Mucosa of descending colon (tissue), 3 donors: ENCODE measurements around the gene KDM4B. TPM values are rescaled to one million over a fixed set of nuclear protein-coding genes. Genes with fewer than 3 reads are reported as not detected.

Source experiments
- ATAC-seq: fragments of 200-7000 bp; cut with Tn5 transposase; one replicate; pipeline ENCODE4 v1.9.1; 2020; ENCODE audit warnings: mild to moderate bottlenecking, moderate library complexity
- DNase-seq, 3 donors: peaks; one replicate each; pipeline ENCODE4 v3.0.0-alpha.2; 2020
- H3K36me3 ChIP-seq: fragments of 200-600 bp; one replicate; pipeline ENCODE4 v1.8.0; 2021; ENCODE audit warnings: low read depth, mild to moderate bottlenecking
- H3K4me1 ChIP-seq: fragments of 200-600 bp; one replicate; pipeline ENCODE4 v1.8.0; 2021; ENCODE audit warnings: low read depth, mild to moderate bottlenecking
- H3K4me3 ChIP-seq: fragments of 200-600 bp; one replicate; pipeline ENCODE4 v1.8.0; 2021; ENCODE audit warnings: mild to moderate bottlenecking
- H3K9me3 ChIP-seq: fragments of 200-600 bp; one replicate; pipeline ENCODE4 v1.8.0; 2021; ENCODE audit warnings: mild to moderate bottlenecking
- intact Hi-C, 2 donors: fragments of 100-400 bp; cut with DNase I in 1 of 2; cut with micrococcal nuclease in 1 of 2; formaldehyde crosslinking; loops; one replicate each; pipeline versions ENCODE4 v1.11.0 to v1.11.1; 2022; cut with DNase I, micrococcal nuclease
- total RNA-seq, 3 donors: library from RNA; stranded (reverse); fragmentation: NEBNext Ultra II Directional in 2 of 3; extraction: Animal tissue kit (Norgen Biotek cat#: 25700) in 2 of 3; gene quantifications; one replicate each; pipeline versions ENCODE4 v1.2.1 to v1.2.4, GENCODE V29; 2021 to 2023
- TF ChIP-seq, protein P1 (sequence below): fragments of 200-600 bp; IDR thresholded peaks from one replicate; pipeline ENCODE4 v1.8.0; 2022; ENCODE audit warnings: antibody characterized with exemption, mild to moderate bottlenecking
- donor health status: DM: no; HTN: no; CAD: no; lungs with moderate emphysema.
- donor health status: DM: no; HTN: no; CAD: no.
- donor health status: DM: no; HTN: yes; CAD: no.

KDM4B gene
- total RNA-seq, 3 donors from 2014 or later, result 42.7 to 53.8 (median 50.0) TPM

DNA sequence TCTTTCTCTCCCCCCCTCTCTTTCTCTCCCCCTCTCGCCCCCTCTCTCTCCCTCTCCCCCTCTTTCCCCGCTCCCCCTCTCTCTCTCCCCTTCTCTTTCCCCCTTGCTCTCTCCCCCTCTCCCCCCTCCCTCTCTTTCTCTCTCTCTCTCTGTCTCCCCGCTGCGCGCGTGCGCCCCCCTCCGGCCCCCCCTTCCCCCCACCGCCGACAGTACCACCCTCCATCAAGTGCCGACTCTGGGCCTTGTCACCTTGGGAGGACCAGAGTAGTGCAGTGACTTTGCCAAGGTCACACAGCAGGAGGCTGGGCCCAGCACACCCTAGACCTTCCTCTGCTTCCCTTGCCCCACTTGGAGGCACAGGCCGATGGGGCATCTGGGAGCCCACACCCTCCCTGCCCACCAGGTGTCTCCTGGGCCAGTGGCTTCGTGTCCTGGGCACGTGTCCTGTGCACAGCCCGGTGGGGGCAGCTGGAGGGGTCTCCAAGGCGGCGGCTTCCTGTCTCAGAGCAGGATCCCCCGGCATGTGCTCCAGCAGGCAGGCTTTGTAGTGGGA, 121.6 kb downstream of the KDM4B start:
- TF ChIP-seq, protein P1, sequence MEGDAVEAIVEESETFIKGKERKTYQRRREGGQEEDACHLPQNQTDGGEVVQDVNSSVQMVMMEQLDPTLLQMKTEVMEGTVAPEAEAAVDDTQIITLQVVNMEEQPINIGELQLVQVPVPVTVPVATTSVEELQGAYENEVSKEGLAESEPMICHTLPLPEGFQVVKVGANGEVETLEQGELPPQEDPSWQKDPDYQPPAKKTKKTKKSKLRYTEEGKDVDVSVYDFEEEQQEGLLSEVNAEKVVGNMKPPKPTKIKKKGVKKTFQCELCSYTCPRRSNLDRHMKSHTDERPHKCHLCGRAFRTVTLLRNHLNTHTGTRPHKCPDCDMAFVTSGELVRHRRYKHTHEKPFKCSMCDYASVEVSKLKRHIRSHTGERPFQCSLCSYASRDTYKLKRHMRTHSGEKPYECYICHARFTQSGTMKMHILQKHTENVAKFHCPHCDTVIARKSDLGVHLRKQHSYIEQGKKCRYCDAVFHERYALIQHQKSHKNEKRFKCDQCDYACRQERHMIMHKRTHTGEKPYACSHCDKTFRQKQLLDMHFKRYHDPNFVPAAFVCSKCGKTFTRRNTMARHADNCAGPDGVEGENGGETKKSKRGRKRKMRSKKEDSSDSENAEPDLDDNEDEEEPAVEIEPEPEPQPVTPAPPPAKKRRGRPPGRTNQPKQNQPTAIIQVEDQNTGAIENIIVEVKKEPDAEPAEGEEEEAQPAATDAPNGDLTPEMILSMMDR, result no peak
- ATAC-seq (no peak), DNase-seq (no peak)
- intact Hi-C loops, result no loop called here
- H3K9me3 ChIP-seq, result no peaks in the 10 kb centered on the region
- H3K4me3 ChIP-seq, result no peak overlapping the region
- no peaks in the 10 kb centered on the region for H3K4me1 ChIP-seq
- no peaks in the 10 kb centered on the region for H3K36me3 ChIP-seq

DNA sequence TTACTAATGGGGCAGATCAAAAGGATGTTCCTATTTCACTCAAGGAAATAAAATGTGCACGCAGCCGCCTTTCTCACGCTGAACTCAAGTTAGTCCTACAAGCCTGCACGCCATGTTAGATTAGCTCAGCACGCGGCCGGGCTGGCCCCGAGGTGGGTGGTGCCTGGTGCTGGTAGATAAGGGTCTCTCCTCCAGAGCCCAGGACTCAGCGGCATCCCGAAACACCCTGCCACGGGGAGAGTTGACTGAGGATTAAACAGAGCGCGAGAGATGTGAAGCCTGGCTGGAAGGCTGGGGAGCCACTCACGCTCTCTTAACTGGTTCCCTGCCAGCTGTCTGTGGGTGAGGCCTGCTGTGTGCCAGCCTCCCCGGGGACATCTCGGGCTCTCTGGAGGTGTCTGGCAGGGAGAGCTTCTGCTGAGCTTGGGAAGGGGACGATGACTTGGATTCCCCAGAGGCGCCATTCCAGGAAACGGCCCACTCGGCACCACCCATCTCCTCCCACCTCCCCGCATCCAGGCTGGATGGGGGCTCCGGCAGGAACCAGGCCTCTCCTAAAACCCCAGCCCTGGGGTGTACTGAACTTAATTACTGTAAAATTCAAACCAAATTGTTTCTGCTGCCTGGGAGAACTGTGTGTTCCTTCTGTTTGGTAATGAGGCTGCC, 122.2 kb downstream of the KDM4B start:
- intact Hi-C loops, result no loop called here
- Histone ChIP-seq H3K36me3 (no peaks in the 10 kb centered on the region), H3K4me3 (no peak overlapping the region), H3K4me1 (no peaks in the 10 kb centered on the region), H3K9me3 (no peaks in the 10 kb centered on the region)
- TF ChIP-seq, protein P1, result no peak
- ATAC-seq (no peak), DNase-seq (no peak)

DNA sequence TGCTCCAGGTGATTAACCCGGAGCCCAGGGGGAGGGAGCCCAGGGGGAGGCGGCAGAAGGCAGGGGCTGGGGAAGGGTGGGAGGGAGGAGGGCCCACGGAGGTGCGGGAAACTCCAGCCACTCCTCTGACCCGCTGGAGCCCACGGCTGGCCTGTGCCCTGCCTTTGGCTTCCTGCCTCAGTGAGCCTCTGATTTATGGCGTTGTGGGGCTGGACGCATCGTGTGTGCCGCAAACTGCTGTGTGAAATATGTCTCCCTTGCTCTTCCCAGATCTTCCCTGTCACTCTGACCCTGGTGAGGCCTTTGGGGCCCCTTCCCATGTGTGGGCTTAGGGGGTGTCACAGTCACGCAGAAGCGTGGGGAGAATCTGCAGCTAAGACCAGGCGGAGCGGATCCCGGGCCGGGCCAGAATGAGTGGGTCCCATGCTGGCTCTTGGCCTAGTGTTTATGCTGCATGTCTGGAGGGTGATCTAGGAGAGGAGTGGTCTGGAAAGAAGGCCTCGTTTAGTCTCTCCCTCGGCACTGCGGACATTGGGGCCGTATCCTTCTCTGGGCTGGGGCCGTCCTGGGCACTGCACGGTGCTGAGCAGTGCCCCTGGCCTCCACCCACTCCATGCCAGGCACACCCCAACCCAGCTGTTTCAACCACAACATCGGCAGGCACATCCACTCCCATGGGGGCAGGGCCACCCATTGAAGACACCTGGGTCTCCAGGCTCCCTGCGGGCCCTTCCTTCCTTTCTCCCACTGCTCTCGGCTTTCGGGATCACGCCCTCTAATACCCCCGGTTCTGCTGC, 123.0 kb downstream of the KDM4B start:
- TF ChIP-seq, protein P1, result no peak
- Histone ChIP-seq H3K9me3 (no peaks in the 10 kb centered on the region), H3K4me3 (no peak overlapping the region), H3K36me3 (no peaks in the 10 kb centered on the region), H3K4me1 (no peaks in the 10 kb centered on the region)
- intact Hi-C loops, result no loop called here
- DNase-seq (no peak), ATAC-seq (no peak)

DNA sequence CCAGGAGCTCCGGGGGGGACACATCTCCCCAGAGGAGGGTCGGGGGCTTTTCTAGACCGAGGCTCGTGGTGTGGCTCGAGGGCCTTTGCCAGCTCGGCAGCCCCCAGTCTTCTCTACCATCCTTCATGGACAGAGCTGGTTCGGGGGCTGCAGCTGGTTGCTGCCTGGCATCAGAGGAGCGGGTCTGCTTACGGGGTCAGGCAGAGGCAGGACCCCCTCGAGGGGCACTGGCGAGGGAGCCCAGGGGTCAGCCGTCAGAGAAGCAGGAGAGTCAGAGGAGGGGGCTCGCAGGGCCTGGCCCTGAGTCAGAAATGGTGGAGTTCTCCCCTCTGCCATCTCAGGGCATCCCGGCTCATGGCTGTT, 123.5 kb downstream of the KDM4B start:
- Histone ChIP-seq H3K4me3 (no peak overlapping the region), H3K36me3 (no peaks in the 10 kb centered on the region), H3K4me1 (no peaks in the 10 kb centered on the region), H3K9me3 (no peaks in the 10 kb centered on the region)
- DNase-seq, result no peak
- intact Hi-C loops, result no loop called here
- TF ChIP-seq, protein P1, result no peak
- ATAC-seq, result no peak

DNA sequence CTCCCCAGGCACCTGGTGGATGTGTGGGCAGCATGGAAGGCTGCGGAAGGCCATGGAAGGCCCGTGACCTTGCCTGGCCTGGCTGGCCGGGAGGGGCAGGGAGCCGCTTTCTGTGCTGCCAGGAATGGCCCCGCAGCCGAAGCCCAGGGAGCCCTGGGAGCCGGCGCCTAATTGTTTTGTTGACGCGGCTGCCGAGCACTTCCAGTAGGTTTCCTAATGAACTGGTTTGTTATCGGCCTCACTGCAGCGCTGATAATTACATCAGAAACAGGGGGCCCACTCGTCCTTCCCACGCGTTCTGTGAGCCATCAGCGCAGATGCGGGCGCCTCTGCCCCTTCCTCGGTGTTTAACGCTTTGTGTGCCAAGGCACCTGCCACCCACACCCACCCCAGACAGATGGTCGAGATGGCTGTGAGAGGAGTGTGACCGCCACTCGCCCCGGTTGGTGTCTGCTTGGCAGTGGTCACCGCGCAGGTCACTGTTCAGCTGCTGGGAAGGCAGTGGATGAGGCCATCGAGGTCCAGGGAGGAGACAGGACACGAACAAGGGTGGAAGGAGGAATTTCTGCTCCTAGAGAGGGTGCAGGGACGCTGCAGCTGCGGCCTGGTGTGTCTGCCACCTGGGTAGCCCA, 124.5 kb downstream of the KDM4B start:
- TF ChIP-seq, protein P1, result no peak
- DNase-seq (no peak), ATAC-seq (no peak)
- intact Hi-C loops, result no loop called here
- H3K4me1 ChIP-seq, result no peaks in the 10 kb centered on the region
- H3K9me3 ChIP-seq, result peaks cover 4% of the 10 kb centered on the region
- H3K36me3 ChIP-seq, result no peaks in the 10 kb centered on the region
- no peak overlapping the region for H3K4me3 ChIP-seq
